Measurements from ENCODE around the gene OPN1SW.

Gene OPN1SW

GRCh38 chr7:128763541-128763940 lies 12.1 kb downstream of the OPN1SW start:
- no peak overlapping the region for H3K4me3 ChIP-seq (ENCODE audit: low read depth, low read length)

DNA sequence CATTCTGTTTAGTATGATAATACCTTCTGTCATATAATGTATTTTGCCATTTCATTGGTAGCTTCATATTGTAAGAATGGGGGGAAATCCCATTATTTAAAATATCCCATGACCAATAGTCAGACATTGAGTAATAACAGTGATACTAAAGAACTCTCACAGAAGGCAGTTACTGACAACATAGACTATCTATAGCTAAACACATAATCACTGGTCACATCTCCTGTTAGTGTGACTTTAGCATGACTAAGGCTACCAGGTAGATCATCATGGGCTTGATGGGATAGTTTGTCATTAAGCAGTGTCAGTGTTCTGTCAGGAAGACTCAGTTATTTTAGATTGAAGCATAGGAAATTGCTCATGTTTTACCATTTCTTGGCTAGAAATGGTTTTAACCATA lies 16.4 kb downstream of the OPN1SW start:
- H3K4me3 ChIP-seq (ENCODE audit: low read depth, low read length): no peak overlapping the region

GRCh38 chr7:128758553-128758952 lies 17.0 kb downstream of the OPN1SW start:
- H3K4me3 ChIP-seq (ENCODE audit: low read depth, low read length): no peak overlapping the region

DNA sequence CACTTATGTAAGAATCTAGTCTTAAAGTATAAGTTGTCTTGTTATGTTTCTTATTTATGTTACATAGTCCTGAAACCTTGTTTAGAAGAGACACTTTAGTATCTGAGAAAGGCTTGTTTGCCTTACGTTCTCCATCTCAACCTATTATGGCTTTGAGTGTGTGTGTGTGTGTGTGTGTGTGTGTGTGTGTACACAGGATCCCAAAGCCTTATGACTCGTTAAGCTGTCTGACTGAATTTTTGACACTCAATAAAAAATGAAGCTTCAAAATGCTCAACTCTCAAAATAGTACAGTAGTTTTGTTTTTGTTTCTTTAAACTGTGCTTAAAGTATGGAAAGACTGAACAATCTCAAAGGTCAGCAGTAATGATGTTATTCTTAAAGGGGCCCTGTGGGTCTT lies 18.4 kb downstream of the OPN1SW start:
- no peak overlapping the region for H3K4me3 ChIP-seq (ENCODE audit: low read depth, low read length)

GRCh38 chr7:128755819-128756476 lies 19.6 kb downstream of the OPN1SW start:
- no peak overlapping the region for H3K4me3 ChIP-seq (ENCODE audit: low read depth, low read length)

DNA sequence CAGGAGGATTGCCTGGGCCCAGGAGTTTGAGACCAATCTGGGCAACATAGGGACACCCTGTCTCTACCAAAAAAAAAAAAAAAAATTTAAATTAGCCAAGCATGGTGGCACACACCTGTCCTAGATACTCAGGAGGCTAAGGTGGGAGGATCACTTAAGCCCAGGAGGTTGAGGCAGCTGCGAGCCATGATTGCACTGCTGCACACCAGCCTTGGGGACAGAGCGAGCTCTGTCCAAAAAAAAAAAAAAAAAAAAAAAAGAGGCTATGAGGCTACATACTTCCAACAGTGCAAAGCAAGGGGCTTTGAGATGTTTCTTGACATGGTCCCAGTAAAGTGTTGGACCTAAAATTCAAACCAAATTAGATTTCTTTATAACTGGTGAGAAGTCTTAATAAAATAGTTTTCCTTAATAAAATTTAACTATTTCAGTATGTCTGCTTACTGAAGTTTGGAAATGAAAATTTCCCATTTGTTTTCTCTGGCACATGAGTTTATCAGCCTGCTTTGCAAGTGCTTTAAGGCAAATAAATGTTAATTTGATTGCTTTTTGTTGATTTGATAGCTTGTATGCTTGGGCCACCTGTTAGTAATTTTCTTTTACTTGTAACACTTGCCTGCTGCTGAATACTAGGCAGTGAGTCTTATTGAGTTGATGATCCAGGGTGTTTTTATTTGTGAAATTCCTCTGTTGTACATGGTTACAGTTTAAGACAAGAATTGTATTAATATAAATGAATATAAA lies 20.3 kb downstream of the OPN1SW start:
- no peak overlapping the region for H3K4me3 ChIP-seq (ENCODE audit: low read depth, low read length)

GRCh38 chr7:128752251-128752650 lies 23.3 kb downstream of the OPN1SW start:
- no peak overlapping the region for H3K4me3 ChIP-seq (ENCODE audit: low read depth, low read length)

DNA sequence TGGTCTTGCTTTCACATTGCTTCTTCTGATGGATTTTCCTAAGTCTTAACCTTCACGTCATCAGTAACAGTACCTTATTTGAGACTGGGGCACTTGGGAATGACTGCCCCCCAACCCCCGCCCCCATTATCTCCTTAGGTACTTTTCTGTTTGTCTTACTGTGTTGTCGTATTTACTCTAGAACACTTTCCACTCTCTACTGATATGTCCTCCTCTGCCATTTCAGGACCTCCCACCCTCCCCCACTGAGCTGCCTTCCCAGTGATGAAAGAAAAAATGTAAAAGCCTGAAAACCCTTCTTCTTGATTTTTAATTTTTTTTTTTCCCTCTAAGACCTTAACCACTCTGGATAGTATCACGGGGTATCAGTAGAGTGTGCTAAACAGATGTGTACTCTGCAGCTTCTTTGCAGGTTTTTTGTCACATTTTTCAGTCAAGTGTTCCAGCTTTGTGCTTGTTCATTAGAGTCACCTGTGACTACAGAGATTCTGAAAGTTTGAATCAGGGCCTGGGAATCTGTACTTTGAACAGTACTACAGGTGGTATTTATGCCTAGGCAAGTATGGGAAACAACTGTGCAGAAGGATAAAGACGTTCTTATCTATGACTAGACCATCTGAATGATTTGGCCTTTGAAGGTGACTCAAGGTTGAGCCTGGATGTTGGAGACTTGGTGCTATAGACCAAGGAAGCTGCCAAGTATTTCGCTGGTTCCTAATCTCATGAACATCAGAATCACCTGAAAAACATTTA lies 28.1 kb downstream of the OPN1SW start:
- no peak overlapping the region for H3K4me3 ChIP-seq (ENCODE audit: low read depth, low read length)

GRCh38 chr7:128745706-128746105 lies 29.9 kb downstream of the OPN1SW start:
- H3K4me3 ChIP-seq (ENCODE audit: low read depth, low read length): no peak overlapping the region

- no peak overlapping the region for H3K4me3 ChIP-seq (ENCODE audit: low read depth, low read length)
Measured at GRCh38 chr7:128744366-128744905, 31.2 kb downstream of the OPN1SW start.

DNA sequence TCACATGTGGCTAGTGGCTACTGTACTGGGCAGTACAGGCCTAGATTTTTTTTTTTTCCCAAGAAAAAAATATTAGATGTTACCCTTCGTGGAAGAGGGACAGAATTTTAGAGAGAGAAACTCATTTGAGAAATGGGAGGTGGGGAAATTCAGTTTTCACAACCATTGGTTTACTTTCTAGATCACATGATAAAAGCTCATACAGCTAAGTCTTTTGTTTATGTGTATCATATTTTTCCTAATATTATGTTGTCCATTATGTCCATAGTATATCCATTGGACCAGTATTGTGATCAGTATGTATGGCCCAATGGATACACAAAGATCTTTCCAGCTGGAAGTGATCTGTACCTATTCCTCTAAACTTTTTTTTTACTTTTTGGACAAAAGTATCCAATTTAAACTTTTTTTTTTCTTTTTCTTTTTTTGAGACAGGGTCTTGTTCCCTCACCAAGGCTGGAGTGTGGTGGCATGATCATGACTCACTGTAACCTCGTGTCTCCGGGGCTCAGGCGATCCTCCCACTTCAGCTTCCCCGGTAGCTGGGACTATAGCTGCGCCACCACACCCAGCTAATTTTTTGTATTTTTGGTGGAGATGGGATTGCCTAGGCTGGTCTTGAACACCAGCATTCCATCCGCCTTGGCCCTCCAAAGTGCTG lies 32.4 kb downstream of the OPN1SW start:
- H3K4me3 ChIP-seq (ENCODE audit: low read depth, low read length): no peak overlapping the region

DNA sequence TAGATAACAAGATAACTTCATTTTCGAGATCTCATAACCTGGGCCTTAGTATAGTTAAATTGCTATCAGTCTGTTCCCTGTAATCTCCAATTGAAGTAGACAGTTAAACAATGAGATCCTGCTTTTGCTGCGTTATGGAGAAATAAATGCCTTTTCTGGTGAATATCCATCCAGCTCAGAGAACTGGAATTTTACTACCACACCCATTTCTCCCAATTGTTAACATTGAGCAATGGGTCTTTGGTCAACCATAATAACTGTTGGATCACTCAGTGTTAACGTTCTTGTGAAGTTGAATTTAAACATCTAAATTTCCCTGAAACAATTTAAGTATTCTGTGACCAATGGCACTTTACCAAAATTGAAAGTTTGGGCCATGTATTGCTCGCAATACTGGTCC lies 33.4 kb downstream of the OPN1SW start:
- no peak overlapping the region for H3K4me3 ChIP-seq (ENCODE audit: low read depth, low read length)

GRCh38 chr7:128741491-128741890 lies 34.1 kb downstream of the OPN1SW start:
- H3K4me3 ChIP-seq (ENCODE audit: low read depth, low read length): no peak overlapping the region

DNA sequence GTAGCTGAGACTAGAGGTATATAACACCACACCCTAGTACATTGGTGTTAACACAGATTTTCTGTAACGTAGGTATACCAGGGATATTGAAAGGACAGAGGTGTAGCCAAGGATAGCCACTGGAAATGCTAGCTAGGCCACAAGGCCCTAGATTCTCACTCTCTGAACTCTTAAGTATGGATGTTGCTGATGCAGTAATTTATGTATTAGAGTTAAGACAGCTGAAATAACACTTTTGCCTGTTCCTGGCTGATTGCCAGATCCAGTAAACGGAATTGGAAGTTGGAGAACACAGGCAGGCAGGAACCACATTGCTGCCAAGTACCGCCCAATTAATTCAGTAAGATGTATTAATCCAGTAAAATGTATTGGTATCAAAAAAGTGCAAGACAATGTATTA lies 34.6 kb downstream of the OPN1SW start:
- H3K4me3 ChIP-seq (ENCODE audit: low read depth, low read length): no peak overlapping the region

- peak overlapping the region; percentile 92 for H3K4me3 ChIP-seq (ENCODE audit: low read depth, low read length)
Measured at GRCh38 chr7:128739990-128740682, 35.5 kb downstream of the OPN1SW start.

GRCh38 chr7:128739048-128739962 lies 36.3 kb downstream of the OPN1SW start, which contains the start of gene CALU:
CALU (plus strand) TSS chr7:128739359; CDS start chr7:128748584, 9,225 bp downstream.
- peak within 1 kb of the TSS; percentile 92 for H3K4me3 ChIP-seq (ENCODE audit: low read depth, low read length)

DNA sequence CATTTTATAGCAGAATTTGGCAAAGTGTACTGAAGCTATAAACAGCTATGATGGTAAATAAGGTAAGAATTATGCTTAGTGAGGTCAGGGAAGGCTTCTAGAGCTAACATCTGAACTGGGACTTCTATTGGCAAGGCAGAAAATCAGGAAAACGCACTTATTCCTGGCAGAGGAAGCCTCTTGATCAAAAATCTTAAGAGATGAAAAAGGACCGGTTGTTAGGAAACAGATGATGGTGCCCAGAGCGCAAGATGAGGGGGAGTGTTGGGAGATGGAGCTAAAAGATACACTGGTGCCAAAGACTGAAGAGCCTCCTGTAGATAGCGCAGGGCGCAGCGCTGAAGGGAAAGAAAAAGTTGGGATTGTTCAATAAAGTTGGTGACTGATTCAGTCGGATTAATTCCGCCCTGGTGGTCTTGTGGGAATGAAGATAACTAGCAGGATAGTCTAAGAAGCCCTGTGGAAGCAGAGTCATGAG lies 37.0 kb downstream of the OPN1SW start:
- peak overlapping the region; percentile 92 for H3K4me3 ChIP-seq (ENCODE audit: low read depth, low read length)

DNA sequence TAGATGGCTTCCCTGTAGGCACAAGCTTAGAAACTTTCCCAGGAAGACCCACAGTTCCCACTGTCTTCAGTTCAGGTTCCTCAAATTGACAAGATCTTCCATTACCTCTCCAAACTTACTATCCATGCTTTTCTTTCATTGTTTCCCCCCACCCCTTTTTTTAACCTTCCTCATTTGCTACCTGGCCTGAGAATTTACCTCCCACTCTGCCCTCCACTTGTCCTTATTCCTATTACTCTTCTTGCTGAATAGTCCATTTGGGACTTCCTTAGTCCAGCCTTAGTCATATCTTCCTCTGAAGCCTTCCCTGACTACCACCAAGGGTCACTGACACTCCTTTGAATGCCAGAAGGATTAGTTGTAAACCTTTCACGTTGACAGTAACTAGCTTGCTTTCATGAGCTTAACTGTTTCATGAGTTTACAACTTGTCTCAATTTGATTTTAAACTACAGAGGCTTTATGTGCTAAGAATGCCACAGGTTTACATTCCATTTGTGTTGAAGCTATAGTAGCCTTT lies 37.7 kb downstream of the OPN1SW start:
- no peak overlapping the region for H3K4me3 ChIP-seq (ENCODE audit: low read depth, low read length)

DNA sequence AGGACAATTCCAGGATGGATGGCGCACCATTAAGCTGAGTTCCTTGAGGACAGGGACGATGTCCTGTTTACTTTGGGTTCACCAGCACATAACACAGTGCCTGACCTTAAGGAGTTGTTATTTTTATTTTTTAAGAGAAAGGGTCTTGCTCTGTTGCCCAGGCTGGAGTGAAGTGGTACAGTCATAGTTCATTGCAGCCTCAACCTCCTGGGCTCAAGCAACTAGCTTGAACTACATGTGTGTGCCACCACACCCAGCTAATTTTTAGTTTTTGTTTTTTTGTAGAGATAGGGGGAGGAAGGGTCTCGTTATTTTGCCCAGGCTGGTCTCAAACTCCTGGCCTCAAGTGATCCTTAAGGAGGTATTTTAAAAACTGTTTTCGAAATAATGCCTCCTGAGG lies 38.2 kb downstream of the OPN1SW start:
- H3K4me3 ChIP-seq (ENCODE audit: low read depth, low read length): no peak overlapping the region

Data from iPS-11a (cell line).